HL-60 (cell line): ENCODE measurements around the gene ZIK1.

Experiments
- CTCF ChIP-seq: IDR thresholded peaks from one replicate; pipeline ENCODE4 v1.5.1; 2011; ENCODE audit warnings: low read length, control low read depth, inconsistent platforms; ENCODE audit not compliant: insufficient read depth
- REST ChIP-seq: IDR thresholded peaks from 2 replicates; pipeline ENCODE4 v1.6.1; 2012; ENCODE audit warnings: low read depth; ENCODE audit not compliant: insufficient replicate concordance

GRCh38 chr19:57559008-57559403 is 24.9 kb upstream of the ZIK1 start:
- no peak for TF ChIP-seq CTCF
- no peak for TF ChIP-seq REST
